ENCODE results near the gene PAX5. TPM values are rescaled to one million over a fixed set of nuclear protein-coding genes. Genes with fewer than 3 reads are reported as not detected.

PAX5 gene
- total and polyA plus RNA-seq, 2 of the 13 experiments (the other 11 are each of a cell fraction or from before 2014, with no cell fraction given): not detected

GRCh38 chr9:36950389-36950788 lies 83.7 kb downstream of the PAX5 start (continued):
- no peak for TF ChIP-seq ZSCAN12 (CRISPR knock-in tag; IDR thresholded peaks at IDR 0.05)
- no peak for TF ChIP-seq RAD21 (CRISPR knock-in tag; IDR thresholded peaks at IDR 0.05)

DNA sequence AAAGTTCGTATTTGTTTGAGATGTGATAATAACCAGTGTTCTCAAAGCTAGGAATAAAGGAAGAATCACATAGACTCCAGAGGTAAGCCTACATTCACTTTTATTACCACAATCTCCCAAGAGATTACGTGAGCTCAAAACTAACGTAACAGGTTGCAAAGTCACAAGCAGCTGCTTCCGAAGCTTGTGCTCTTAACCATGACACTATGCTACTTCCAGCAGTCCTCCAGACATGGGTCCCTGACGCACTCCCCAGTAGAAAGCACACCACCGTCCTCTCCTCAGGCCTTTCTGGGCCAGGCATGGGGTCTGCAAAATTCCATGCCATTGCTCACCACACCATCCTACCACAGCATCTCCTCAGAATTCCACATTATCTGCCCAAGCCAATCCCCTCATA lies 84.6 kb downstream of the PAX5 start:
- Histone ChIP-seq H3K4me2 (ENCODE audit: low read depth, low read length) (no peak overlapping the region), H3K4me1 (ENCODE audit: insufficient read depth, low read length) (no peaks in the 10 kb centered on the region), H3K36me3 (replicated peaks in 1 of 2; ENCODE audit: control insufficient read depth in 1 of 2, insufficient read depth in 2 of 2, low read length in 2 of 2) (no peaks in the 10 kb centered on the region), H3K9ac (ENCODE audit: insufficient read depth, low read depth, low read length) (no peak overlapping the region), H3K9me3 (ENCODE audit: low read length) (no peaks in the 10 kb centered on the region), H3K27me3 (ENCODE audit: control insufficient read depth in 1 of 2, insufficient read depth in 2 of 2, low read length in 2 of 2) (peaks cover 0 to 26% of the 10 kb centered on the region in 2 experiments; a peak in 2 of 5 replicates), H2AFZ (ENCODE audit: low read length) (no peak overlapping the region), H4K20me1 (ENCODE audit: insufficient read depth, low read length) (no peaks in the 10 kb centered on the region), H3K4me3 (replicated peaks in 1 of 3; ENCODE audit: insufficient read depth in 1 of 3, low read depth in 2 of 3, low read length in 3 of 3) (no peak overlapping the region), H3K27ac (ENCODE audit: extremely low read length, insufficient read depth, low read length) (no peak overlapping the region), H3K79me2 (ENCODE audit: insufficient read depth, low read length) (no peaks in the 10 kb centered on the region)
- intact Hi-C loops (cut with micrococcal nuclease; ENCODE audit: unreplicated experiment) (no loop called here), in situ Hi-C loops (cut with HindIII; ENCODE audit: extremely low pct_ligation_motif_present, low pct_unique_long_range_greater_than_20kb) (no loop called here)
- no TSS peak for BruUV-seq (replicated peaks)
- no peak for TF ChIP-seq ZNF782 (CRISPR knock-in tag; IDR thresholded peaks at IDR 0.05; ENCODE audit: borderline replicate concordance)
- TF ChIP-seq, protein P1, sequence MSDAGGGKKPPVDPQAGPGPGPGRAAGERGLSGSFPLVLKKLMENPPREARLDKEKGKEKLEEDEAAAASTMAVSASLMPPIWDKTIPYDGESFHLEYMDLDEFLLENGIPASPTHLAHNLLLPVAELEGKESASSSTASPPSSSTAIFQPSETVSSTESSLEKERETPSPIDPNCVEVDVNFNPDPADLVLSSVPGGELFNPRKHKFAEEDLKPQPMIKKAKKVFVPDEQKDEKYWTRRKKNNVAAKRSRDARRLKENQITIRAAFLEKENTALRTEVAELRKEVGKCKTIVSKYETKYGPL (CRISPR knock-in tag; IDR thresholded peaks at IDR 0.05): no peak
- no peak for TF ChIP-seq IRF2 (CRISPR knock-in tag; IDR thresholded peaks at IDR 0.05)
- no peak for TF ChIP-seq CREM (IDR thresholded peaks at IDR 0.05)
- no peak for TF ChIP-seq CREM (CRISPR knock-in tag; IDR thresholded peaks at IDR 0.05)
- TF ChIP-seq DNMT3B (CRISPR knock-in tag; conservative IDR thresholded peaks at IDR 0.05): no peak
- TF ChIP-seq, protein P2, sequence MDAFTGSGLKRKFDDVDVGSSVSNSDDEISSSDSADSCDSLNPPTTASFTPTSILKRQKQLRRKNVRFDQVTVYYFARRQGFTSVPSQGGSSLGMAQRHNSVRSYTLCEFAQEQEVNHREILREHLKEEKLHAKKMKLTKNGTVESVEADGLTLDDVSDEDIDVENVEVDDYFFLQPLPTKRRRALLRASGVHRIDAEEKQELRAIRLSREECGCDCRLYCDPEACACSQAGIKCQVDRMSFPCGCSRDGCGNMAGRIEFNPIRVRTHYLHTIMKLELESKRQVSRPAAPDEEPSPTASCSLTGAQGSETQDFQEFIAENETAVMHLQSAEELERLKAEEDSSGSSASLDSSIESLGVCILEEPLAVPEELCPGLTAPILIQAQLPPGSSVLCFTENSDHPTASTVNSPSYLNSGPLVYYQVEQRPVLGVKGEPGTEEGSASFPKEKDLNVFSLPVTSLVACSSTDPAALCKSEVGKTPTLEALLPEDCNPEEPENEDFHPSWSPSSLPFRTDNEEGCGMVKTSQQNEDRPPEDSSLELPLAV (CRISPR knock-in tag; conservative IDR thresholded peaks at IDR 0.05; ENCODE audit: low read depth): no peak
- no peak for TF ChIP-seq RARG (CRISPR knock-in tag; IDR thresholded peaks at IDR 0.05; ENCODE audit: low read depth)
- TF ChIP-seq ZNF143 (CRISPR knock-in tag; IDR thresholded peaks at IDR 0.05): no peak
- TF ChIP-seq HCFC1 (IDR thresholded peaks at IDR 0.05; ENCODE audit: low read depth, low read length): no peak
- TF ChIP-seq NBN (conservative IDR thresholded peaks at IDR 0.05): no peak
- TF ChIP-seq GRHL1 (CRISPR knock-in tag; conservative IDR thresholded peaks at IDR 0.05): no peak
- no peak for TF ChIP-seq ZNF564 (CRISPR knock-in tag; IDR thresholded peaks at IDR 0.05)
- ChIA-PET CTCF (ENCODE audit: low intra/inter-chr PET ratio, low total read pairs) (no interaction called here), POLR2A (no interaction called here)
- WGBS (ENCODE audit: low lambda C conversion rate): 49% methylated on average over 6 of the region's 6 CpGs
- DNase-seq (ENCODE audit: low spot score): no peak
- FAIRE-seq: no peak
- no peak for ATAC-seq

Measured in HepG2 (cell line).